ENCODE data around the gene MYO16. TPM values are rescaled to one million over a fixed set of nuclear protein-coding genes. Genes with fewer than 3 reads are reported as not detected.
A peak's percentile ranks its signal among the peaks of the same experiment; 100 is the strongest.

Gene MYO16
- total RNA-seq, 4 donors from 2014 or later, result 0.54 to 3.8 (median 1.5) TPM

DNA sequence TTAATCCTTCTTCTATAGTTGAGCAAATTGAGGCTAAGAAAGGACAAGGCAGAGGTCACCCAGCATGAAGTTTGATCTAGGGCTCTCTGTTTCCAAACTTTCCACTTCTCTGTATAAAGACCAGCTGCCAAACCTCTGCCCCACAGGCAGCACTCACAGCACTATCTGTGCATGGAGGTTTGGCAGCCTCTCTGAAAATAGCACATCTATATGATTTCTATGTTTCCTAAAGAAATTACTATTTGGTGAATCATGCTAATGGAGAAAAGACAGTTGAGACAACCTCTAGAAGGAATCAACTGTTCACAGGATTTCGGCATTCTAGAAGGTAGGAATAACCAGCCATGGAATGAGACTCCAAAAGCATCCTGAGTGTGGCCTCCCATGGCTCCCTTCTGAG is 602.5 kb downstream of the MYO16 start:
- no peak for ATAC-seq
- H3K36me3 ChIP-seq, result no peaks in the 10 kb centered on the region
- 75 to 100% methylated on average over 1 of the region's 1 CpG for WGBS, 2 donors (ENCODE audit: low coverage in 1 of 2)

DNA sequence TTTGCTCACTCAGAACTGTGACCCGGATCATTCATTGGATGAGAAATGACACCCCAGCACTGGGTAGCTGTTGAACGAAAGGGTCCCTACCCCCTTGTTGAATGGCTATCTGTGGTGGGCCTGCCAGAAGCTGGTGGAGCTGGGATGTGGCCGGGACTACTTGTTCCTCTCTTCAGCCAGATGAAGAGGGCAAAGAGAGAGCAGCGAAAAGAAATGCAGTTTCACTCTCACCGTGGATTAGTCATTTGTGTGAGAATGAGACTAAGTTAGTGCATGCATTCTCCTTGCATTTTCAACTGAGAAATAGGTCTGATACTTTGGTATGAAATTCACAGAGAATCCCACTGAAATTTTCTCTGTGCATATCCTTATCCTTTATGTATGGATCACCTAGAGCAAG is 603.9 kb downstream of the MYO16 start:
- H3K27me3 ChIP-seq, result no peaks in the 10 kb centered on the region
- WGBS, 2 donors (ENCODE audit: low coverage in 1 of 2), result 83% methylated on average over 4 of the region's 5 CpGs; no CpG with 5 or more reads in 1 of the 2 donors
- no peak overlapping the region for H3K27ac ChIP-seq
- no peaks in the 10 kb centered on the region for H3K4me1 ChIP-seq
- TF ChIP-seq, protein P1, sequence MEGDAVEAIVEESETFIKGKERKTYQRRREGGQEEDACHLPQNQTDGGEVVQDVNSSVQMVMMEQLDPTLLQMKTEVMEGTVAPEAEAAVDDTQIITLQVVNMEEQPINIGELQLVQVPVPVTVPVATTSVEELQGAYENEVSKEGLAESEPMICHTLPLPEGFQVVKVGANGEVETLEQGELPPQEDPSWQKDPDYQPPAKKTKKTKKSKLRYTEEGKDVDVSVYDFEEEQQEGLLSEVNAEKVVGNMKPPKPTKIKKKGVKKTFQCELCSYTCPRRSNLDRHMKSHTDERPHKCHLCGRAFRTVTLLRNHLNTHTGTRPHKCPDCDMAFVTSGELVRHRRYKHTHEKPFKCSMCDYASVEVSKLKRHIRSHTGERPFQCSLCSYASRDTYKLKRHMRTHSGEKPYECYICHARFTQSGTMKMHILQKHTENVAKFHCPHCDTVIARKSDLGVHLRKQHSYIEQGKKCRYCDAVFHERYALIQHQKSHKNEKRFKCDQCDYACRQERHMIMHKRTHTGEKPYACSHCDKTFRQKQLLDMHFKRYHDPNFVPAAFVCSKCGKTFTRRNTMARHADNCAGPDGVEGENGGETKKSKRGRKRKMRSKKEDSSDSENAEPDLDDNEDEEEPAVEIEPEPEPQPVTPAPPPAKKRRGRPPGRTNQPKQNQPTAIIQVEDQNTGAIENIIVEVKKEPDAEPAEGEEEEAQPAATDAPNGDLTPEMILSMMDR (IDR thresholded peaks at IDR 0.05), result no peak
- TF ChIP-seq POLR2AphosphoS5 (IDR thresholded peaks at IDR 0.05) (no peak), POLR2A (IDR thresholded peaks at IDR 0.05) (no peak), EP300 (IDR thresholded peaks at IDR 0.05) (no peak)
- no peak overlapping the region for H3K4me3 ChIP-seq
- no peaks in the 10 kb centered on the region for H3K36me3 ChIP-seq
- ATAC-seq, result no peak
- no peaks in the 10 kb centered on the region for H3K9me3 ChIP-seq

More for the DNA sequence above, 602.5 kb downstream of the MYO16 start:
- TF ChIP-seq POLR2AphosphoS5 (IDR thresholded peaks at IDR 0.05) (no peak), EP300 (IDR thresholded peaks at IDR 0.05) (no peak), POLR2A (IDR thresholded peaks at IDR 0.05) (no peak)
- TF ChIP-seq, protein P1 (IDR thresholded peaks at IDR 0.05), result no peak
- Histone ChIP-seq H3K27me3 (no peaks in the 10 kb centered on the region), H3K9me3 (no peaks in the 10 kb centered on the region), H3K4me3 (no peak overlapping the region), H3K27ac (no peak overlapping the region), H3K4me1 (no peaks in the 10 kb centered on the region)

- ATAC-seq, result no peak
Measured at GRCh38 chr13:109235901-109236300, 606.5 kb downstream of the MYO16 start.

DNA sequence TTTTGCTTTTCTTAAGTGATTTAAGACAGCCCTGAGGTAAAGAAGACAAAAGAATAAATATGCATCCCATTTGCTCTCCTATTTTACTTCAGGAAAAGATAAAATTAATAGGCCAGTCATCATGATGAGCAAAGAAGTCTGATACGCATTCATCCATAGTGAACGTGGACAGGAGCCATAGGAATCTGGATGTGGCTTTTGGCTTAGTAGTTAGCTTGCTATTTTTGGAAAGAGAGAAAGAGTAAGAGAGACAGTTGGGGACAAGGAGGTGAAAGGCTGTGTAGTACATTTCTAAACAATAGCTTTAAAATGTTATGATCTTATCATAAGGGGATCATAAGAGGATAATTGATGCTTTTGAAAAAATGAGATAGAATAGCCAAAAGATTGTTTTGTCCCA is 611.7 kb downstream of the MYO16 start:
- Histone ChIP-seq H3K36me3 (no peaks in the 10 kb centered on the region), H3K9me3 (no peaks in the 10 kb centered on the region), H3K27ac (peak overlapping the region in 2 of 4 donors; percentile 31 to 85), H3K4me1 (peaks cover 0 to 33% (median 10%) of the 10 kb centered on the region in 3 donors), H3K4me3 (no peak overlapping the region), H3K27me3 (no peaks in the 10 kb centered on the region)
- WGBS, 2 donors (ENCODE audit: low coverage in 1 of 2), result 32 to 39% methylated on average over 2 of the region's 2 CpGs
- ATAC-seq, result no peak
- TF ChIP-seq POLR2A (IDR thresholded peaks at IDR 0.05), result no peak
- TF ChIP-seq POLR2AphosphoS5 (IDR thresholded peaks at IDR 0.05), result no peak
- TF ChIP-seq EP300 (IDR thresholded peaks at IDR 0.05), result no peak
- TF ChIP-seq, protein P1 (IDR thresholded peaks at IDR 0.05), result no peak

More at GRCh38 chr13:109235901-109236300, 606.5 kb downstream of the MYO16 start:
- no peaks in the 10 kb centered on the region for H3K36me3 ChIP-seq
- TF ChIP-seq EP300 (IDR thresholded peaks at IDR 0.05) (no peak), POLR2AphosphoS5 (IDR thresholded peaks at IDR 0.05) (no peak), POLR2A (IDR thresholded peaks at IDR 0.05) (no peak)
- TF ChIP-seq, protein P1 (IDR thresholded peaks at IDR 0.05), result no peak
- no peak overlapping the region for H3K27ac ChIP-seq
- no peak overlapping the region for H3K4me3 ChIP-seq
- H3K9me3 ChIP-seq, result no peaks in the 10 kb centered on the region
- 80 to 86% methylated on average over 1 to 4 of the region's 6 CpGs for WGBS, 2 donors (ENCODE audit: low coverage in 1 of 2)
- H3K27me3 ChIP-seq, result no peaks in the 10 kb centered on the region
- H3K4me1 ChIP-seq, result no peaks in the 10 kb centered on the region

DNA sequence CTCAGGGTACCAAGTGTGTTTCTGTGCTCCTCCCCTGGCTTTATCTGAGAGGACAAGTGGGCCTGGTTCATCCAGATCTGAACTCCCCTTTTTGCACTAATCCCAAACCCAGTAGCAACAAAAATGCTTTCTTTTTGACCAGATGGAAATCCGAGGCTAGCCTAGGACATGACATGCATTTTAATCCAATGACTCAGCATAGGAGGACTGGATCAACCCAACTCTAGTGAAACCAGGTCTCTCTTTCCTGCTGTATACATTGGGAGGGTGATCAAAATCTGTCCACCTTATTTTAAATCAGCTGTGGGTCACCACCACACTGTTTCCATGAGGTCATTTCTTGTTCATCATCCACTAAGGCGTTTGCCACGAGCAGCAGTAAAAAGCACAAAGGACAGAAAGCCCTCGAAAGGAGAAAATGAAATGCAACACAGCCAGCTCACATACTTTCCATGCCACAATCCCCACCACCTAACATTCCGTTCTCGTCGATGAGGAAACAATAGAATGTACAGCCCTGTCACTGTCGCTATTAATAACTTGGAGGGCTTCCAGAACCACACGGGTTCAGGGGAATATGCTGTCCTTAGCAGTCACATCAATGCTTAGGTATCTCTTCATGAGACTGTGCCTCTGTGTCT is 614.0 kb downstream of the MYO16 start:
- WGBS, 2 donors (ENCODE audit: low coverage in 1 of 2), result 10 to 37% methylated on average over 8 of the region's 9 CpGs
- H3K4me1 ChIP-seq, result peaks cover 0 to 33% (median 10%) of the 10 kb centered on the region in 3 donors
- no peaks in the 10 kb centered on the region for H3K27me3 ChIP-seq
- H3K27ac ChIP-seq, result peak overlapping the region; percentile 72 to 85 (median 84)
- peaks cover 0 to 5% (median 0%) of the 10 kb centered on the region in 3 donors for H3K9me3 ChIP-seq
- peak; percentile 85 for ATAC-seq
- TF ChIP-seq POLR2A (IDR thresholded peaks at IDR 0.05), result no peak
- TF ChIP-seq, protein P1 (IDR thresholded peaks at IDR 0.05), result no peak
- TF ChIP-seq POLR2AphosphoS5 (IDR thresholded peaks at IDR 0.05), result no peak
- no peak for TF ChIP-seq EP300 (IDR thresholded peaks at IDR 0.05)
- no peak overlapping the region for H3K4me3 ChIP-seq
- H3K36me3 ChIP-seq, result no peaks in the 10 kb centered on the region

All from gastroesophageal sphincter (tissue), 4 donors.